ENCODE results near the gene CYP19A1.

CYP19A1 gene

DNA sequence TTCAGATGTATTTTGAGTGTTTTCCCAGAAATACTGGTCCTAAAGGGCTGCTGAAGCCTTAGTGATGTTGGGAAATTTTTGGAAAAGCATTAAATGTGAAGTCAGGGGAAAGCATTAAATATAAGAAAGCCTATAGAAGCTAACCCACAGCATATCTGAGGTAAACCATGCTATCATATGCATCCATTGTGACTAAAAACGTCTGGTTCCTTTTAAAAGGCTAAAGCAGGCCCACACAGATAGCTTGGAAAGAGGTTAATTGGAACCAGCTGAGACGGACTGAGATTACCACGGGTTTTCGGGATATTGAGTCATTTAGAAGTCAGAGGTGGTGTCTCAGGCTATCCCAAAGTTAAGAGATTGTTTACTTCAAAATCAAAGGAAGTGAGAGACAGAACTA is 78.2 kb downstream of the CYP19A1 start:
- Mint-ChIP-seq H3K27ac (no peak overlapping the region), H3K9me3 (no peaks in the 10 kb centered on the region), H3K27me3 (peaks cover 12% of the 10 kb centered on the region), H3K36me3 (ENCODE audit: low read depth) (no peaks in the 10 kb centered on the region), H3K4me3 (no peak overlapping the region), H3K4me1 (ENCODE audit: low read depth) (no peaks in the 10 kb centered on the region)
- no peak for DNase-seq

DNA sequence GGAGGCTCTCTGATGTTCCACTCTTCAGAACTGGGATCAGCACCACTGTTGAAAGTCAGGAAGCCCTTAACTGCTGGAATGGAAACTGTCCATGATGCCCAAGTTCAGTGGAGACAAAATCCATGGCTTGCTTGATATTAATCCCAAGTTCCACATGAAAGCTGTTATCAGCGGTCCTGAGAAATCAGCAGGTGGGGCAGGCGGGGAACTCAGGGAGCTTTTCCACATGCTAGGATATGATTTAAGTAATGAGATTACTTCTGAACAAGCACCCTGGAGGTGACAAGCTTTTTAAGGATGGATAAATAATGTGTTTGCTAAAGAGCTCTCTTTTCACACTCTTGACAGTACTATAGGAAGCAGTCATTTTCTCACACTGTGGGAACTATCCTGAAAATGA is 82.9 kb downstream of the CYP19A1 start:
- no peak overlapping the region for H3K4me3 Mint-ChIP-seq
- H3K27me3 Mint-ChIP-seq = peaks cover 7% of the 10 kb centered on the region
- H3K27ac Mint-ChIP-seq = no peak overlapping the region
- no peaks in the 10 kb centered on the region for H3K4me1 Mint-ChIP-seq (ENCODE audit: low read depth)
- DNase-seq = no peak
- H3K36me3 Mint-ChIP-seq (ENCODE audit: low read depth) = no peaks in the 10 kb centered on the region
- no peaks in the 10 kb centered on the region for H3K9me3 Mint-ChIP-seq

DNA sequence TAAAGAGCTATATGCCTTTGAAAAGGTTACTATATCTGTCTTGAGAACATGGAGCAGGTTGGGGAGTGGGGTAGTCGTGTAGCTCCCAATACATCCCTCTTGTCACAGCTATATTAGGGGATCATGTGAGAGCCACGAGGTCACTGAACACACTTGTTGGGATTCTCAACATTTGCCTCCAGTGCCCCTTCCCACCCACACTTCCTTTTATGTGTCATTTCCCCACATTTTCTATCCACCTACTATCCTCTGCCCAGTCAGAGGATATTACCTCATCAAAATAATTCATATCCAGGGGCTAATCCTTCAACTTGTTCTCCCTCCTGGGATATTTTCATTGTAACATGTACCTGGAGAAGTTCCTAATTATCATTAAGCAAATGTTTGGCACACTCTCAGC is 85.0 kb downstream of the CYP19A1 start:
- no peak for DNase-seq
- peaks cover 16% of the 10 kb centered on the region for H3K27me3 Mint-ChIP-seq
- no peaks in the 10 kb centered on the region for H3K36me3 Mint-ChIP-seq (ENCODE audit: low read depth)
- H3K4me1 Mint-ChIP-seq (ENCODE audit: low read depth) = no peaks in the 10 kb centered on the region
- H3K9me3 Mint-ChIP-seq = no peaks in the 10 kb centered on the region
- no peak overlapping the region for H3K27ac Mint-ChIP-seq
- H3K4me3 Mint-ChIP-seq = no peak overlapping the region

DNA sequence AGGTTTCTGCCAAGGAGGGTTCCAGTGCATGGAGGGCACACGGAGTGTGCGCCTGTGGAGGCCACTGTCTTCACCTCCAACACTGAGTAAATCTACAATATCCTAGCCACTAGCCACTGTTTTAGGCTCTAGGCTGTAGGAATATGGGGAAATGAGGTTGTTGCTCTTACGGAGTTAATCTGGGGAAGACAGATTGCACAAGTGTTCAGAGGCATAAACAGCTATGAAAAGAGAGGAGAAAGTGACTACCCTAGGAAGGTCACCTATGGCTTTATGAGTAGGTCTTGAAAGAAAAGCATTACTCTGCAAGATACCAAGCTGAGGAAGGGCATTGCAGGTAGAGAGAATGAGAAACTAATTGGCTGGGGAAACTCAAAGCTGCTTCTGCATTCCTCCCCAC is 85.7 kb downstream of the CYP19A1 start:
- no peak overlapping the region for H3K27ac Mint-ChIP-seq
- peaks cover 13% of the 10 kb centered on the region for H3K27me3 Mint-ChIP-seq
- no peaks in the 10 kb centered on the region for H3K4me1 Mint-ChIP-seq (ENCODE audit: low read depth)
- DNase-seq = no peak
- no peak overlapping the region for H3K4me3 Mint-ChIP-seq
- H3K9me3 Mint-ChIP-seq = no peaks in the 10 kb centered on the region
- no peaks in the 10 kb centered on the region for H3K36me3 Mint-ChIP-seq (ENCODE audit: low read depth)

DNA sequence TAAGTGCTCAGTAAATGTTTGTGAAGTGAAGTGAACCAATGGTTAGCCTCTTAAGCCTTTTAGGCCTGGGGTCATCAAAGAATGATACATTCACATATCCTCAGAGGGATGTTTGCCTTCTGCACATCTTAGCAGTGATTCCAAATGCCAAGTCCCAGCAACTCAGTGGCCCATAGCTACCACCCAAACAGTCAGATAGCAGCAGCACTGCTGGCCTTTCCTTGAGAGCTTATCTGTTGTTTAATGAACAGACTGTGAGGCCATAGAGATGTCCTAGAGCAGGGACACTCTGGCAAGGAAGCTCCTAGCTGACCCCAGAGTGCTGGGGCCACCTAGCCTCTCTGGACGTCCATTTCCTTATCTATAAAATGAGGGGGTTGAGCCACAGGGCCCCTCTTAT is 86.8 kb downstream of the CYP19A1 start:
- H3K4me3 Mint-ChIP-seq = no peak overlapping the region
- H3K36me3 Mint-ChIP-seq (ENCODE audit: low read depth) = no peaks in the 10 kb centered on the region
- DNase-seq = no peak
- no peaks in the 10 kb centered on the region for H3K4me1 Mint-ChIP-seq (ENCODE audit: low read depth)
- H3K27me3 Mint-ChIP-seq = peaks cover 13% of the 10 kb centered on the region
- no peaks in the 10 kb centered on the region for H3K9me3 Mint-ChIP-seq
- no peak overlapping the region for H3K27ac Mint-ChIP-seq

DNA sequence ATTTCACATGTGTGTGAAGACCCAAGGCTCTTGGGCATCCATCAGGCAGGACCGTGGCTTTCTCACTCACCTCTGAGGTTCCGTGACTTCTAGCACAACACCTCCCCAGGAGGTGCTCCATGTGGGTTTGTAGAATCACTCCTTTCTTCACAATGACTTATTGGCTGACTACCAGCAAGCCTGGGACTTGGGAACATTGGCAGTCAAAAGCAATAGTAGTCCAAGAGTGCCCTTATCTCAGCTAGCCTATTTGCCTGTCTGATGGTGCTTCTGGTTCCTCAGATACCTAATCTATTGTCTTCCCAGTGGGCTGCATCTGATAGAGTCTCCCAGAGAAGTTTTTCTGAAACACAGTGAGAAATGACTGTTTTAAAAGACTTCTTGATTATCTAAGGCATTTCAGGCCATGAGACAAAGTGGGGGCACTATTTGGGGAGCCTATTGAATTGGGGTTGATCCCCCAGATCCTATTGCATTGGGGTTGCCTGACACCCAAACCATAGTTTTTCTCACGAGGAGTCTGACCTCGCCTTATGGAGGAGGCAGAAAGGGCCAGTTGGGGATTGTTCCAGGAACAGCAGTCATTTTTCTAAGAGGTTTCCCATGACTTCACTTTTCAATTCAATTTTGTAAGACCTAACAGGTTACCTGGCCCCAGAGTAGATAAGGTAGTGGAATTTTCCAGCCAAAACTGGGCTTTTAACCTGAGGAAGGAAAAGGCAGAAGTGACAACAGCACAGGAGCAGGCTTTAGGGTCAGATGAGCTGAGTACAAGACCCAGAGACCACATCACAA is 88.0 kb downstream of the CYP19A1 start:
- no peaks in the 10 kb centered on the region for H3K36me3 Mint-ChIP-seq (ENCODE audit: low read depth)
- no peak for DNase-seq
- H3K27ac Mint-ChIP-seq = no peak overlapping the region
- no peaks in the 10 kb centered on the region for H3K9me3 Mint-ChIP-seq
- H3K4me3 Mint-ChIP-seq = no peak overlapping the region
- H3K27me3 Mint-ChIP-seq = peaks cover 13% of the 10 kb centered on the region
- no peaks in the 10 kb centered on the region for H3K4me1 Mint-ChIP-seq (ENCODE audit: low read depth)

DNA sequence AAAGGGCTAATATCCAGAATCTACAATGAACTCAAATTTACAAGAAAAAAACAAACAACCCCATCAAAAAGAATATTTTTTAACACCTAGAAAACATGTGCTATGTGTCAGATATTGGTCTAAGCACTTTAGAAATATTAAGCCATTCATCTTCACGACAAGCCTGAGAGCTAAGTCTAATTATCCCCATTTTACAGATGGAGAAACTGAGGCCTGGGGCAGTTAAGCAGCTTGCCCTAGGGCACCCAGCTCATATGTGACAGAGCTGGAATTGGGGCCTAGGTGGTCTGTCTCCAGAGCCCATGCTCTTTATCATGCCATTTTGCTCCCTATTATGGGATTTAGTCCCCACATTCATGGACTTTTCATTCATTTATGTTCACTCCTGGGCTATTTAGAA is 92.8 kb downstream of the CYP19A1 start:
- Mint-ChIP-seq H3K36me3 (ENCODE audit: low read depth) (no peaks in the 10 kb centered on the region), H3K9me3 (no peaks in the 10 kb centered on the region), H3K4me3 (no peak overlapping the region), H3K27me3 (peaks cover 28% of the 10 kb centered on the region), H3K4me1 (ENCODE audit: low read depth) (peaks cover 11% of the 10 kb centered on the region), H3K27ac (no peak overlapping the region)
- DNase-seq = no peak

DNA sequence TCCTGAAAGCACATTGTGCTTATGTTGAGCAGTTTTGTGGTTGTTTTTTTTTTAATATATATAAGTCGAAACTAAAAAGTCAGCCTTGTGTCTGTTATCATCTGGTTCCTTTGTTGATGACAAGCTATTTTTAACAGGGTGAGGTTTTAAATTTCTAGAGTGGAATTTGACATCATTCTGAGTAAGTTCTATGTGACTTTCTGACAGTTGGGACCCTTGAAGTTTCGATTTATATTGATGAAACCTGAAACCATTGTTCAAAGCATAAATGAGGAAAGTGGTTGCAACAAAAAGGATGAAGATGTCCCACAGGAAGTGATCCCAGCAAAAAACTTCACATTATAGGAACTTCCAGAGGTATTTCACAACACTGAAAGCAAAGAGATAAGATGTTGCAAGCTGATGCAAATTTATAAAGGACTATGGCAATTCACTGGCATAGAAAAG is 94.0 kb downstream of the CYP19A1 start:
- Mint-ChIP-seq H3K36me3 (ENCODE audit: low read depth) (no peaks in the 10 kb centered on the region), H3K27ac (peak overlapping the region; percentile 55), H3K9me3 (no peaks in the 10 kb centered on the region), H3K4me1 (ENCODE audit: low read depth) (peaks cover 11% of the 10 kb centered on the region), H3K27me3 (peaks cover 25% of the 10 kb centered on the region), H3K4me3 (no peak overlapping the region)
- DNase-seq = no peak

DNA sequence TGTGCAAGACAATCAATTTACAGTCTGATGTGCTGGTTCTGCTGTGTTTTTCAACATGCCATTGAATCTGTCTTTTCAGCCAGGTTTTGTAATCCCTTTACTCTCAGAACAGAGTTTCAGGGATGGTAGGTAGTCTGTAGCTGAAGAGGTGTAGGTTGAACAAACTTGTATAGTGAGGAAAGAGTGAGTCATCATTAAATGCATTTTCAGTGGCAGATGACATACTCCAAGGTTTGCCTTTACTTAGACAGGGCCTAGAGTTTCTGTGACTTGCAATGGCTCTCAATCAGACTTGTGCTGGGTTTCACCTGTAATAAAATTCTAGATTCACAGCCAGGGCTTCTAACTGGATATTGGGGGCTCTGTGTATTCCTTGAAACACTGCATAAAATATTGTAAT is 94.6 kb downstream of the CYP19A1 start:
- no peak for DNase-seq
- Mint-ChIP-seq H3K4me3 (no peak overlapping the region), H3K27me3 (peaks cover 25% of the 10 kb centered on the region), H3K9me3 (no peaks in the 10 kb centered on the region), H3K36me3 (ENCODE audit: low read depth) (no peaks in the 10 kb centered on the region), H3K4me1 (ENCODE audit: low read depth) (peaks cover 11% of the 10 kb centered on the region), H3K27ac (peak overlapping the region; percentile 55)

DNA sequence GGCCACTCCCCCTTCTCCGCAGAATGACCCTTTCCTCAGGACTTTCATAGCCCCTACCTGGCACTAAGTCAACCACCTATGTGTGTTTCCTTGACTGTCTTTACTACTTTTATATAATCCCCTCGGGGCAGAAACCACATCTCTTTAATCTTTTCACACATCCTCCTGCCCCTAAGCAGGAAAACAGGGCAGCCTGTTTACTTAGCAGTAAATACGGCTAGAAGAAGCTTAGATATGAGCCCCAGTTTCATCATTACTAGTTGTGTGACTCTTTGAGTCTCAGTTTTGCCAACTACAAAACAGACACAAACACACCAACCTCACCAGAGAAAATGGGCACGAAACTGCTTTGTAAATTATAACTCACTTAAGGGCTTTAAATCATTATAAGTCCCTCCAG is 98.3 kb downstream of the CYP19A1 start:
- H3K4me1 Mint-ChIP-seq (ENCODE audit: low read depth) = peaks cover 11% of the 10 kb centered on the region
- no peak for DNase-seq
- H3K36me3 Mint-ChIP-seq (ENCODE audit: low read depth) = no peaks in the 10 kb centered on the region
- no peak overlapping the region for H3K4me3 Mint-ChIP-seq
- peaks cover 34% of the 10 kb centered on the region for H3K27me3 Mint-ChIP-seq
- H3K27ac Mint-ChIP-seq = no peak overlapping the region
- H3K9me3 Mint-ChIP-seq = no peaks in the 10 kb centered on the region

DNA sequence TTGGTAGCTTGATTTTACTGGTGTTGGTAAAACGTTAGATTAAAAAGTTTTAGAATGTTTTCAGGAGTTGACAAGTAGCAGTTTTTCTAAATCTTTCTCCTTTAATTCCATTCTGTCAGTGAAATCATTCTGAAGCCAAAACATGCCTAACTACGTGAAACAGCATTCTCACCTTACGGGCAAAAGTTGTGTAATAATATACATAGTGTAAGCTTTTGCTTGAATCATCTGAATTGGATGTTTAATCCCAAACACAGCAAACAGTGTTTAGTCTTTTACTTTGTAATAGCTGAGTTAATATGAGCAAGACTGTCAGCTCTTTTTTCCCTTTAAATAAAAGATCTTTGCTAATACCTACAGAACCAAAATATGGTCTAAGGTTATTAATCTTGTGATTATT is 100.6 kb downstream of the CYP19A1 start:
- Mint-ChIP-seq H3K36me3 (ENCODE audit: low read depth) (no peaks in the 10 kb centered on the region), H3K4me3 (no peak overlapping the region), H3K4me1 (ENCODE audit: low read depth) (no peaks in the 10 kb centered on the region), H3K27me3 (peaks cover 47% of the 10 kb centered on the region), H3K27ac (no peak overlapping the region), H3K9me3 (no peaks in the 10 kb centered on the region)
- DNase-seq = no peak

DNA sequence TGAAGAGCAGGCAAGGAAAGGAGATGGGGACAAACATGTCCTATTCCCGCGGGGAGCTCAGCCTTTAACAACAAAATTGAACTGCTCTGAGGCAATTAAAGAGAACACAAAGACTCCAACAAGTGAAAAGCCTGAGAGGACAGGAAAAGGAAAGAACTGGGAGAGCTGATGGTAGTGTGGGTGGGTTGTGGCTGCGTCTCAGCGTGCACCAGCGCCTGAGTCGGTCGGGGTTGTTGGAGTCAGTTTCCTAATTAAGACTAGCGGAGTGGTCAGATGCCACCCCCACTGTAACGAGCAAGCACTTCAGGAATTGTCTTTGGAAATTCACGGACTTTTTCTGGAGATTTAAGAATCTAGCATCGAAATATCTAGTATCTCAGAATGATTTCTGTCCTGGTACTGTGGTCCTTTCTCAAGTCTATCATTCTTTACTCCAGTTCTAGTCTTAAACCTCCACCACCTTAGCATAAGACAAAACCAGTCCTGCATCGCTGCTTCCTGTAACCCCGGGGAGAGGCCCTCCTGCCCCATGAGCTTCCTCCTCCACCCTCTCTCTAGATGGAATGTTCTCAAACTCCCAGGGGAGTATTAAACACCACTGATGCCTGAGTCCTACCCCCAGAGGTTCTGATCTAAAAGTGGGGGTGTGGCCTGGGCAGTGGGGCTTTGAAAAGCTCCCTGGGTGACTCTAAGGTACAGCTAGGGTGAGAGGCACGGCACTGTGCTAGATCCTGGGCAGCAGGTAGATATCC is 104.0 kb downstream of the CYP19A1 start:
- H3K9me3 Mint-ChIP-seq = no peaks in the 10 kb centered on the region
- DNase-seq = no peak
- H3K27ac Mint-ChIP-seq = no peak overlapping the region
- peaks cover 29% of the 10 kb centered on the region for H3K27me3 Mint-ChIP-seq
- H3K4me3 Mint-ChIP-seq = no peak overlapping the region
- no peaks in the 10 kb centered on the region for H3K4me1 Mint-ChIP-seq (ENCODE audit: low read depth)
- H3K36me3 Mint-ChIP-seq (ENCODE audit: low read depth) = no peaks in the 10 kb centered on the region

DNA sequence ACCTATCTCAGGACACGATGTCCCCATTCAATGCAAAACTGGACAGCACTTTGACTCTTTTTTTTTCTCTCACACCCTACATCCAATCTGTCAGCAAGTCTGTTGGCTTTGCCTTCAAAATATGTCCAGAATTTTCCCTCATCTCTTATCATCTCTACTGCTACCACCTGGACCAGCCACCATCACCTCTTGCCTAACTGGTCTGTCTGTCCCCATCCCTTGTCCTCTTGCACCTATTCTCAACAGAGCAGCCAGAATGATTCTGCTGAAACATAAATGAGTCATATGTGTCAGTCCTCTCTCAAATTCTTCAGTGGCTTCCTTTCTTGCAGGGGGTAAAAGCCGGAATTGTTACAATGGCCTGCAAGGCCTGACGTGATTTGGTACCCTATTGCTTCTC is 105.8 kb downstream of the CYP19A1 start:
- DNase-seq = no peak
- peaks cover 28% of the 10 kb centered on the region for H3K27me3 Mint-ChIP-seq
- H3K27ac Mint-ChIP-seq = no peak overlapping the region
- H3K36me3 Mint-ChIP-seq (ENCODE audit: low read depth) = no peaks in the 10 kb centered on the region
- H3K4me1 Mint-ChIP-seq (ENCODE audit: low read depth) = peaks cover 9% of the 10 kb centered on the region
- no peak overlapping the region for H3K4me3 Mint-ChIP-seq
- H3K9me3 Mint-ChIP-seq = no peaks in the 10 kb centered on the region

DNA sequence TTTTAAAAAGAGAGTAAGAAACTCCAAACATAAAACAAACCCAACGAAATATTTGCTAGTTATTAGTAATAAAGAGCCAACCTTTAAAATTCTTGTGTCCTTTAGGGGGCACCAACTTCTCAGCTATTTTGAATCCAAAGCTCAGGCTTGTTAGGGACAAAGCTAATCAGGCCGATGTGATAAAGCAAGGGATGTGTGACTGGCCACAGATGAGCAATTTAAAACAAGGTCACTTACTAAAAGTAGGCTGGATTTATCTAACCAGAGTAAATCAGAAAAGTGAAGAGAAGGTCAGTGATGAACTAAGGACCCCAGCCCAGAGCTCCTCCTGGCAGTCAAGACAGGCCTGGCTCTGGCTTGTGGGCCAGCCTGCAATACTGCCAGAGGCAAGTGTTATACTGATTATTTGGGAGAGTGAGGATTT is 108.5 kb downstream of the CYP19A1 start:
- no peak for DNase-seq
- H3K4me3 Mint-ChIP-seq = no peak overlapping the region
- H3K9me3 Mint-ChIP-seq = no peaks in the 10 kb centered on the region
- peaks cover 9% of the 10 kb centered on the region for H3K4me1 Mint-ChIP-seq (ENCODE audit: low read depth)
- H3K36me3 Mint-ChIP-seq (ENCODE audit: low read depth) = no peaks in the 10 kb centered on the region
- no peak overlapping the region for H3K27ac Mint-ChIP-seq
- peaks cover 23% of the 10 kb centered on the region for H3K27me3 Mint-ChIP-seq
